Stimulated activated CD8-positive, alpha-beta memory T cell treated with anti-CD3 and anti-CD28 coated beads, Interleukin-4, amount 100 ng/mL, for 24 hours (primary cell): Measurements from ENCODE around the gene MAP3K2.
"Not testable (repeated sequence)": the region's sequence is repeated elsewhere in the genome, so short reads cannot be mapped to it uniquely, and the experiment has no call there.

ENCODE experiments used
- DNase-seq: peaks from one replicate; pipeline ENCODE4 v3.0.0-alpha.2; 2020; ENCODE audit warnings: low read depth

The MAP3K2 gene

GRCh38 chr2:127382831-127383230 lies 4.9 kb downstream of the MAP3K2 start:
- no peak for DNase-seq

- no peak for DNase-seq
These were observed 6.0 kb downstream of the MAP3K2 start for GRCh38 chr2:127381762-127382161.

- DNase-seq, result no peak
These were observed 7.9 kb downstream of the MAP3K2 start for GRCh38 chr2:127379712-127380355.

GRCh38 chr2:127378720-127379119 lies 9.1 kb downstream of the MAP3K2 start:
- no peak for DNase-seq

GRCh38 chr2:127377262-127377661 lies 10.5 kb downstream of the MAP3K2 start:
- DNase-seq, result no peak

- no peak for DNase-seq
These were observed 11.5 kb downstream of the MAP3K2 start for GRCh38 chr2:127376257-127376656.

- no peak for DNase-seq
These were observed 14.3 kb downstream of the MAP3K2 start for GRCh38 chr2:127373362-127374083.

GRCh38 chr2:127371037-127371436 lies 16.7 kb downstream of the MAP3K2 start:
- no peak for DNase-seq

GRCh38 chr2:127370010-127370409 lies 17.8 kb downstream of the MAP3K2 start:
- DNase-seq, result no peak

GRCh38 chr2:127365211-127365643 lies 22.5 kb downstream of the MAP3K2 start:
- no peak for DNase-seq

GRCh38 chr2:127362971-127363370 lies 24.8 kb downstream of the MAP3K2 start:
- DNase-seq, result no peak

GRCh38 chr2:127361929-127362885 lies 25.6 kb downstream of the MAP3K2 start:
- DNase-seq, result no peak

- DNase-seq, result no peak
These were observed 27.5 kb downstream of the MAP3K2 start for GRCh38 chr2:127360242-127360641.

GRCh38 chr2:127359520-127359919 lies 28.3 kb downstream of the MAP3K2 start:
- DNase-seq, result no peak

GRCh38 chr2:127358971-127359370 lies 28.8 kb downstream of the MAP3K2 start:
- no peak for DNase-seq

- no peak for DNase-seq
These were observed 29.7 kb downstream of the MAP3K2 start for GRCh38 chr2:127358044-127358443.

GRCh38 chr2:127357591-127357990 lies 30.2 kb downstream of the MAP3K2 start:
- no peak for DNase-seq

GRCh38 chr2:127356531-127356930 lies 31.2 kb downstream of the MAP3K2 start:
- no peak for DNase-seq

- DNase-seq, result no peak
These were observed 32.3 kb downstream of the MAP3K2 start for GRCh38 chr2:127355407-127356008.

GRCh38 chr2:127353873-127354676 lies 33.7 kb downstream of the MAP3K2 start:
- DNase-seq, result not testable (repeated sequence)

- not testable (repeated sequence) for DNase-seq
These were observed 34.6 kb downstream of the MAP3K2 start for GRCh38 chr2:127353223-127353622.
